Cardiac muscle cell (in vitro differentiated cells and primary cell): ENCODE data around the gene NFKBIL1. TPM values are rescaled to one million over a fixed set of nuclear protein-coding genes. Genes with fewer than 3 reads are reported as not detected.
A peak's percentile ranks its signal among the peaks of the same experiment; 100 is the strongest.

Experiments
- DNase-seq, 2 donors: peaks; one replicate each; pipeline versions ENCODE4 v3.0.0 to v3.0.0-alpha.2; 2010 to 2017; ENCODE audit warnings: low read depth in 1 of 2, low spot score in 1 of 2
- H3K27ac ChIP-seq: fragments of 200-600 bp; sonication (generic); 2 replicates; pipeline ENCODE4 v1.5.1; 2016
- H3K27me3 ChIP-seq: fragments of 200-600 bp; sonication (generic); 2 replicates; pipeline ENCODE4 v1.6.0; 2016; ENCODE audit warnings: control low read depth
- H3K36me3 ChIP-seq: fragments of 200-600 bp; sonication (generic); 2 replicates; pipeline ENCODE4 v1.5.1; 2016; ENCODE audit warnings: control low read depth
- H3K4me1 ChIP-seq: fragments of 200-600 bp; sonication (generic); 2 replicates; pipeline ENCODE4 v1.8.1; 2017; ENCODE audit warnings: low read depth, mild to moderate bottlenecking, mixed run types
- H3K4me3 ChIP-seq: fragments of 200-600 bp; sonication (generic); 2 replicates; pipeline ENCODE4 v1.5.1; 2016; ENCODE audit warnings: mild to moderate bottlenecking
- H3K9me3 ChIP-seq: fragments of 200-600 bp; sonication (generic); 2 replicates; pipeline ENCODE4 v1.5.1; 2017; ENCODE audit warnings: low read depth, mild to moderate bottlenecking, control low read depth
- polyA plus RNA-seq: library from polyadenylated mRNA; unstranded; fragments of >200 nt; fragmentation: Nextera tagmentation; extraction: Ambion mirVana; gene quantifications from 2 replicates; pipeline ENCODE4 v1.2.1, GENCODE V29; 2016
- total RNA-seq: library from RNA; depleted of rRNA; stranded (reverse); fragments of >200 nt; gene quantifications from 2 replicates; pipeline ENCODE4 v1.2.3, GENCODE V29; 2016
- TF ChIP-seq, protein P1 (sequence below): IDR thresholded peaks from 2 replicates; pipeline ENCODE4 v1.5.1; 2012; ENCODE audit warnings: low read depth, mild to moderate bottlenecking, low read length

Gene NFKBIL1
- total and polyA plus RNA-seq, 2 experiments from 2014 or later: 38.4 to 51.2 TPM

DNA sequence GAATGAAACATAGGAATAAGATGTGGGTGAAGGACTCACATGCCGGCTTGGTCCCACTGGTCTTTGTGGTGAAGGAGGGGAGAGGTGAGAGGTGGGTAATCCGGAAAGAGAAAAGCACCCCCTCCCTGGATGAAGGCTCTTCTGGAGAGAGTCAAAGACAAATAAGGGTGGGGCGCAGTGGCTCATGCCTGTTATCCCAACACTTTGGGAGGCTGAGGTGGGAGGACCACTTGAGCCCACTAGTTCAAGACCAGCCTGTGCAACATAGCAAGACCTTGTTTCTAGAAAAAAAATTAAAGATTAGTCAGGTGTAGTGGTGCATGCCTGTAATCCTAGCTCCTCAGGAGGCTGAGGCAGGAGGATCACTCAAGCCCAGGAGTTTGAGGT is 31.7 kb downstream of the NFKBIL1 start:
- TF ChIP-seq, protein P1, sequence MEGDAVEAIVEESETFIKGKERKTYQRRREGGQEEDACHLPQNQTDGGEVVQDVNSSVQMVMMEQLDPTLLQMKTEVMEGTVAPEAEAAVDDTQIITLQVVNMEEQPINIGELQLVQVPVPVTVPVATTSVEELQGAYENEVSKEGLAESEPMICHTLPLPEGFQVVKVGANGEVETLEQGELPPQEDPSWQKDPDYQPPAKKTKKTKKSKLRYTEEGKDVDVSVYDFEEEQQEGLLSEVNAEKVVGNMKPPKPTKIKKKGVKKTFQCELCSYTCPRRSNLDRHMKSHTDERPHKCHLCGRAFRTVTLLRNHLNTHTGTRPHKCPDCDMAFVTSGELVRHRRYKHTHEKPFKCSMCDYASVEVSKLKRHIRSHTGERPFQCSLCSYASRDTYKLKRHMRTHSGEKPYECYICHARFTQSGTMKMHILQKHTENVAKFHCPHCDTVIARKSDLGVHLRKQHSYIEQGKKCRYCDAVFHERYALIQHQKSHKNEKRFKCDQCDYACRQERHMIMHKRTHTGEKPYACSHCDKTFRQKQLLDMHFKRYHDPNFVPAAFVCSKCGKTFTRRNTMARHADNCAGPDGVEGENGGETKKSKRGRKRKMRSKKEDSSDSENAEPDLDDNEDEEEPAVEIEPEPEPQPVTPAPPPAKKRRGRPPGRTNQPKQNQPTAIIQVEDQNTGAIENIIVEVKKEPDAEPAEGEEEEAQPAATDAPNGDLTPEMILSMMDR: no peak
- no peaks in the 10 kb centered on the region for H3K27me3 ChIP-seq
- no peak overlapping the region for H3K4me3 ChIP-seq
- no peaks in the 10 kb centered on the region for H3K9me3 ChIP-seq
- peaks cover 3% of the 10 kb centered on the region for H3K4me1 ChIP-seq
- H3K27ac ChIP-seq: no peak overlapping the region
- no peak for DNase-seq
- H3K36me3 ChIP-seq: no peaks in the 10 kb centered on the region

DNA sequence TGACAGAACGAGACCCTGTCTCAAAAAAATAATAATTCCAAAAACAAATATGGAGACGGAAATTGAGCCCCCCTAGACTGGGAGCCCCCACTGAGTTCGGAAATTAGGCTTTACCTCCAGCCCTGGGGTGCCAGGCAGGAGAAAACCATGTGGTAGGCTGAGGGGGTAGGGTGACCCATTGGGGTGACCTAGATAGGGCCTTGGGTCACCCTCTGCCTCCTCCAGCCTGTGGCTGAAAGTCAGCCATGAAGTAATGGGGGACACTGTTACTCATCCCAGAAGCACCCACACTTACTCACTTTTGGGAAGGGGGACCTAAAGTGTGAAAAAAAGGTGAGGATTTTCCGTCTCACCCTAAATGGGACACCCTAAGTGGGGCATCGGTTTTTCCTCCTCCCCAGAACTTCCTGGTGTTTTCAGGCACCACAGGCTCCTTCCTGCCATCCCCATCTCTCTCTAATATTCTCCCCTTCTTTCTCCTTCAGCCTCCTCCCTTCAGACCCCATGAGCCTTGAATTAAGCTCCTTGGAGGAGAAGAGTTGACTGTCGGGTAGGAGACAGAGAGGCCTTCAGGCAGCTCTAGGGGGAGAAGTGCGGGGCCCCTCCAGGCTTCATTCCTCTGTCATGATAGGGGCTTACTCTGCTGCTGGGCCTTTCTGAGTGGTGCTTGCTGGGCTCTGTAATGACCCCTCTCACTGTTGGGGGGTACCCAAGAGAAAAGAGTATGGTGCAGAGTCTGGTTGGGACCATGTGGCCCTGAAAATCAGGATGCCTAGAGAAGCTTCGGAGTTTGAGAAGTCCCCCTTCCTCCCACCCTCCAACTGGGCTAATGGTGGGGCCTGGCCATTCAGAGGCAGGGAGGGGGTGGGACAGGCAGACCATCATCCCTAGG is 32.4 kb downstream of the NFKBIL1 start:
- no peaks in the 10 kb centered on the region for H3K36me3 ChIP-seq
- no peak for DNase-seq
- H3K27me3 ChIP-seq: no peaks in the 10 kb centered on the region
- H3K4me1 ChIP-seq: peaks cover 3% of the 10 kb centered on the region
- H3K4me3 ChIP-seq: no peak overlapping the region
- H3K9me3 ChIP-seq: no peaks in the 10 kb centered on the region
- no peak overlapping the region for H3K27ac ChIP-seq
- TF ChIP-seq, protein P1: no peak

DNA sequence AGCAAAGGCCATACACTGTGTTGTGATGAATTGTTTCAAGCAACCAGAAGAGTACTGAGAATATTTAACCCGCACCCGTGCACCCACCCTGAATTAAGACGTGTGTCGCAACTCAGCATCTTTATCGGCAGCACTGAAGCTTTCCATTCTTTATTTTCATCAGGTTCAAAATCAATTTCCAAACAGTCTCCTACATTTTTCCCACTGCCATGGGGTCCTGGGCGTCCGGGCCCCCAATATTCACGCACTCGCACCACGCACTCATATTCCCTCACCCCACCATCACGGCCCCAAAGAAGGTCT is 33.0 kb downstream of the NFKBIL1 start:
- no peak for DNase-seq
- H3K4me1 ChIP-seq: peaks cover 3% of the 10 kb centered on the region
- peak overlapping the region; percentile 54 for H3K4me3 ChIP-seq
- H3K27ac ChIP-seq: no peak overlapping the region
- H3K27me3 ChIP-seq: no peaks in the 10 kb centered on the region
- no peaks in the 10 kb centered on the region for H3K9me3 ChIP-seq
- H3K36me3 ChIP-seq: no peaks in the 10 kb centered on the region
- TF ChIP-seq, protein P1: no peak

DNA sequence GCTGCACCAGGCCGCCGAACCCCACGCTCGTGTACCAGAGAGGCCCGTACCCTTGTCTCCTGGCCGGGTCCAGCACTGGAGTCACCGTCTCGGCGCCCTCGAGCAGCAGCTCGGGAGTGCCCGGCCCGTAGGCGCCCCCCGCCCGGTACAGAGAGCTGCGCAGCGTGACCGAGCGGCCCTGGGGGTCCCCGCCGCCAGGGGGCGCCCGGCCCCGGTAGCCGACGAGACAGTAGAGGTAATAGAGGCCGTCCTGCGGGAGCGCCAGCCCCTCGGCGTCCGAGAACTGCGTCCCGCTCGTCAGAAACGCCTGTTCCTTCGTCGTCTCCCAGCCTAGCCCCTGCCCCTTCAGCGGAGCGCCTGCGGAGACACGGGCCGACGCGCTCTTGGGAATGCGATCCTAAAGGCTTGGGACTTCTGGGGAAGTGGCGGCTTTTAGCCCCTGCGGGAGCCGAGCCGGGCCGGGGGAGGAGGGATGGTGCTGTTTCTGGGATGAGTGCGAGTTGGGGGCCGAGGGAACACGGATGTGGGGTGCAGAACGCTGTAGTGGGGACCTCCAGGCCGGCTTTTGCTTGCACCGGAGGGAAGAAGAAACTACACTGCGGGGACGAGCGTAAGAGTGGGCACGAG is 33.5 kb downstream of the NFKBIL1 start:
- H3K27ac ChIP-seq: peak overlapping the region; percentile 64
- TF ChIP-seq, protein P1: peak; percentile 96
- no peaks in the 10 kb centered on the region for H3K27me3 ChIP-seq
- DNase-seq: peak; percentile 86 to 92
- H3K36me3 ChIP-seq: no peaks in the 10 kb centered on the region
- H3K9me3 ChIP-seq: no peaks in the 10 kb centered on the region
- peak overlapping the region; percentile 54 for H3K4me3 ChIP-seq
- peaks cover 3% of the 10 kb centered on the region for H3K4me1 ChIP-seq

DNA sequence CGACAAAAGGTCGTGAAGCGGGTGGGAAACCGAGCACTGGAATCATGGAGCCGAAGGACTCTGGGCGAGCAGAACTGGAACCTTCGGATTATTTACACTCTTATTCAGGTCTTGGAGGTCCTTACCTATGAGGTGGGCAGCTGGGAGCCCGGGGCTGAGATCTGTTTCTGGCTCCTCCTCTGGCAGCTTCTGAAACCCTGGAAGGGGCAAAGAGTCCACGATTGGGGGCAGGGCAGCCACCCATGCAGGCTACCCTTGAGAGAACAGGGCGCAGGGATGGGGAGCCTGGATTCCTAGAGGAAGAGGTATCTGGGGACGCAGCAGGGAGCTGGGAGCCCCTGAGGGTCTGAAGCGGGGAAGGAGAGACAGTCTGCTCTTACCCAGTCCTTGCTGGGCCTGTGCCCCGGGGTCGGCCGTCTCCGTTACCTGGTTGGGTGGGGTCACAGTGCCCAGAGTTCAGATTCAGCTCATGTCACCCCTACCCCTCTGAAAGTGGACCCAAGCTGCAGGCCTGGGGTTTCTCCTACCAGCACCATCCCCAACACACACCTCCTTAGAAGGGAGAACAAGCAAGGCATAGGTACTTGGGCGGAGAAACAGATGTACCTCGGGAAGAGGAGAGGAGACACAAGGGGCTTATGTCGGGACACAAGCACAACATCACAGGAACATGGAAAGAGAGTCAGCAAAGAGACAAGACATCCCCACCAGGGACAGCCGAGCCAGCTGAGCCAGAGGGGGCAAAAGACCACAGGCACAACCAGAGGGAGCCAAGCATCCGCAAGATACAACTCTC is 34.2 kb downstream of the NFKBIL1 start:
- Histone ChIP-seq H3K4me3 (peak overlapping the region; percentile 54), H3K36me3 (no peaks in the 10 kb centered on the region), H3K27ac (peak overlapping the region; percentile 64), H3K27me3 (no peaks in the 10 kb centered on the region), H3K9me3 (no peaks in the 10 kb centered on the region), H3K4me1 (peaks cover 3% of the 10 kb centered on the region)
- TF ChIP-seq, protein P1: no peak
- DNase-seq: peak in 1 of 2 donors; percentile 34
